Activated gamma-delta T cell treated with anti-CD3 and anti-CD28 coated beads, Interleukin-2, amount 50 U/mL, for 16 hours (primary cell): Measurements from ENCODE around the gene ARHGEF1.

ENCODE experiments used
- DNase-seq: peaks from one replicate; pipeline ENCODE4 v3.0.0-alpha.2; 2020; ENCODE audit warnings: low read depth

ARHGEF1 gene

GRCh38 chr19:41918653-41919244, 35.8 kb downstream of the ARHGEF1 start:
- no peak for DNase-seq

GRCh38 chr19:41919948-41920712, 37.1 kb downstream of the ARHGEF1 start:
- no peak for DNase-seq

GRCh38 chr19:41920882-41921576, 38.0 kb downstream of the ARHGEF1 start:
- DNase-seq = no peak

- no peak for DNase-seq
These were observed 38.9 kb downstream of the ARHGEF1 start for GRCh38 chr19:41921577-41922576.

GRCh38 chr19:41922585-41922984, 39.6 kb downstream of the ARHGEF1 start:
- no peak for DNase-seq

- DNase-seq = no peak
These were observed 40.2 kb downstream of the ARHGEF1 start for GRCh38 chr19:41923045-41923788.

- no peak for DNase-seq
These were observed 41.5 kb downstream of the ARHGEF1 start for GRCh38 chr19:41924151-41925145.

- no peak for DNase-seq
These were observed 42.4 kb downstream of the ARHGEF1 start for GRCh38 chr19:41925208-41926003.

GRCh38 chr19:41926028-41926762, 43.2 kb downstream of the ARHGEF1 start:
- no peak for DNase-seq

GRCh38 chr19:41926763-41927496, 43.9 kb downstream of the ARHGEF1 start:
- DNase-seq = no peak

- DNase-seq = no peak
These were observed 44.7 kb downstream of the ARHGEF1 start for GRCh38 chr19:41927497-41928192.

GRCh38 chr19:41928221-41928683, 45.3 kb downstream of the ARHGEF1 start, which contains the start of gene ERFL:
ERFL (minus strand) TSS chr19:41928449; CDS start chr19:41912919, 15,530 bp downstream.
- no peak for DNase-seq

GRCh38 chr19:41928754-41929535, 46.0 kb downstream of the ARHGEF1 start:
- no peak for DNase-seq

GRCh38 chr19:41929536-41930071, 46.6 kb downstream of the ARHGEF1 start:
- no peak for DNase-seq

GRCh38 chr19:41930322-41930722, 47.3 kb downstream of the ARHGEF1 start:
- no peak for DNase-seq
